Keratinocyte (primary cell): Measurements from ENCODE around the gene MLLT6. TPM values are rescaled to one million over a fixed set of nuclear protein-coding genes. Genes with fewer than 3 reads are reported as not detected.

ENCODE experiments used
- DNase-seq: peaks from one replicate; pipeline ENCODE4 v3.0.0-alpha.2; 2011; ENCODE audit warnings: low read depth, missing footprints, low spot score
- FAIRE-seq: peaks from 2 replicates; lab custom pipeline; 2011; peaks lifted over from hg19 to GRCh38; lab: Jason Lieb, UNC
- H2AFZ ChIP-seq: 2 replicates; pipeline ENCODE4 v1.6.0; 2012; ENCODE audit warnings: low read length, control low read depth, inconsistent platforms; ENCODE audit not compliant: control insufficient read depth
- H3K27ac ChIP-seq: 2 replicates; pipeline ENCODE4 v1.5.1; 2011; ENCODE audit warnings: low read length; ENCODE audit not compliant: control insufficient read depth, insufficient read depth
- H3K27me3 ChIP-seq: 3 replicates; pipeline ENCODE4 v1.6.0; 2011; ENCODE audit warnings: low read length; ENCODE audit not compliant: control insufficient read depth, insufficient read depth; ENCODE audit errors: extremely low read depth
- H3K36me3 ChIP-seq, 2 experiments: 2 replicates in 1 of 2; 3 replicates in 1 of 2; pipeline ENCODE4 v1.5.1; 2011; ENCODE audit warnings: low read length in 2 of 2, mild to moderate bottlenecking in 1 of 2; ENCODE audit not compliant: control insufficient read depth in 2 of 2, insufficient read depth in 2 of 2; ENCODE audit errors: extremely low read depth in 1 of 2
- H3K4me1 ChIP-seq: 3 replicates; pipeline ENCODE4 v1.5.1; 2011; ENCODE audit warnings: low read length; ENCODE audit not compliant: control insufficient read depth, insufficient read depth; ENCODE audit errors: extremely low read depth
- H3K4me2 ChIP-seq: 3 replicates; pipeline ENCODE4 v1.6.0; 2011; ENCODE audit warnings: low read depth, low read length; ENCODE audit not compliant: control insufficient read depth, insufficient read depth; ENCODE audit errors: extremely low read depth
- H3K4me3 ChIP-seq, 3 experiments: fragments of 200-600 bp in 1 of 3; sonication (generic) in 1 of 3; 2 replicates in 2 of 3; 3 replicates in 1 of 3; pipeline ENCODE4 v1.5.1; 2011 to 2016; ENCODE audit warnings: low read length in 3 of 3, mild to moderate bottlenecking in 3 of 3, control low read depth in 2 of 3, inconsistent platforms in 1 of 3, low read depth in 1 of 3, mixed read lengths in 1 of 3, mixed run types in 1 of 3, moderate library complexity in 1 of 3; ENCODE audit not compliant: control insufficient read depth in 2 of 3, insufficient read depth in 2 of 3; ENCODE audit errors: extremely low read depth in 1 of 3
- H3K79me2 ChIP-seq: 2 replicates; pipeline ENCODE4 v1.6.0; 2012; ENCODE audit warnings: low read length; ENCODE audit not compliant: control insufficient read depth, insufficient read depth
- H3K9ac ChIP-seq: 3 replicates; pipeline ENCODE4 v1.6.0; 2011; ENCODE audit warnings: low read length; ENCODE audit not compliant: control insufficient read depth, insufficient read depth; ENCODE audit errors: extremely low read depth
- H3K9me1 ChIP-seq: 3 replicates; pipeline ENCODE4 v1.6.0; 2011; ENCODE audit warnings: low read length; ENCODE audit not compliant: control insufficient read depth, insufficient read depth; ENCODE audit errors: extremely low read depth
- H3K9me3 ChIP-seq: 2 replicates; pipeline ENCODE4 v1.5.1; 2012; ENCODE audit warnings: low read depth, low read length; ENCODE audit not compliant: control insufficient read depth
- H4K20me1 ChIP-seq: 3 replicates; pipeline ENCODE4 v1.6.0; 2011; ENCODE audit warnings: low read length; ENCODE audit not compliant: control insufficient read depth, insufficient read depth; ENCODE audit errors: extremely low read depth
- EZH2 ChIP-seq: IDR thresholded peaks from one replicate; pipeline ENCODE4 v1.6.1; 2012; ENCODE audit warnings: inconsistent platforms, mild to moderate bottlenecking, low read length, moderate library complexity
- dilution Hi-C: fragments of 300-500 bp; cut with MboI; formaldehyde crosslinking; loops from one replicate; pipeline ENCODE4 v1.7.0; 2020; ENCODE audit warnings: low sequenced_read_pairs; ENCODE audit not compliant: extremely low pct_ligation_motif_present
- polyA plus RNA-seq, 5 experiments: library from polyadenylated mRNA; depleted of rRNA in 3 of 5; stranded (reverse) in 3 of 5; stranded (forward) in 1 of 5; unstranded in 1 of 5; fragments of >200 nt; gene quantifications; 1 replicate in 1 of 5; 2 replicates in 3 of 5; 3 replicates in 1 of 5; pipeline versions ENCODE4 v1.2.1 to v1.2.3, GENCODE V29; 2011 to 2012; ENCODE audit warnings: missing spikeins in 2 of 5, low read depth in 1 of 5, low replicate concordance in 1 of 5
- TF ChIP-seq, protein P1 (sequence below), 3 experiments: IDR thresholded peaks in 1 of 3; conservative IDR thresholded peaks in 1 of 3; optimal IDR thresholded peaks in 1 of 3; 2 replicates in 2 of 3; 3 replicates in 1 of 3; pipeline versions ENCODE3 to v1.5.1; 2011; ENCODE audit warnings: low read length in 3 of 3, mild to moderate bottlenecking in 3 of 3, moderate library complexity in 2 of 3, control low read depth in 1 of 3, inconsistent platforms in 1 of 3; ENCODE audit not compliant: insufficient read depth in 2 of 3; ENCODE audit errors: extremely low read depth in 1 of 3

The MLLT6 gene
- polyA plus RNA-seq, 1 donor (not counting 4 experiments of a cell fraction or from before 2014, with no cell fraction given) = 17.4 TPM

DNA sequence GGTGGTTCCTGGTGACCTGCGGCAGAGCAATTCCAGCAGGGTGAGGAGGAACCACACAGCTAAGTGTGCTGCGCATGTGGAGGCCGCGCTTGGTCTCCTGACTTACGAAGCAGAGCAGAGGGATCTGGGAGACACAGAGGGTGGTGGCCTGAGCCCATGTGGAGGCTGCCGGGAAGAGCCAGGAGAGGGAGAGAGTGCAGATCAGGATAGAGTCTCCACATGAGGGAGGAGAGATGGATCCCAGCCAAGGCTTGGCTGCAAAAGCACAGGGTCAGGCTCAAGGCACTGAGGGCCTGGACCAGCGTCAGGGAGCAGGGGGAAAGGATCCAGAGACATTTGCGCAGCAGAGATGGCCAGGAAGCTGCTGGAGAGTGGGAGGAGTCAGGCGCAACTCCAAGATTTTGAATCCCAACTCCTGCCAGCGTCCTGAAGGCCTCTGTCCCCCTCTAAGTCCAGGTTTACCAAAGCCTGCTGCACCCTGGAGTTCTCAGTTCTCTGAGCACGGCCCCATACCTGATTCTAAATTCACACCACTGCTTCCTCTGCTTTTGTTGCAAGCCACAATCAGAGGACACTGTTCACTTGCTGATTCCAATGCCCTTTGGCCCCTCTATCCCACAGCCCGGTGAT lies 11.3 kb upstream of the MLLT6 start:
- no peak overlapping the region for H3K9ac ChIP-seq
- no peak overlapping the region for H2AFZ ChIP-seq
- no peaks in the 10 kb centered on the region for H3K4me1 ChIP-seq
- H3K9me1 ChIP-seq = no peaks in the 10 kb centered on the region
- no peaks in the 10 kb centered on the region for H4K20me1 ChIP-seq
- H3K27ac ChIP-seq = no peak overlapping the region
- no peak overlapping the region for H3K4me3 ChIP-seq
- dilution Hi-C loops = no loop called here
- no peaks in the 10 kb centered on the region for H3K9me3 ChIP-seq
- H3K4me2 ChIP-seq = no peak overlapping the region
- H3K79me2 ChIP-seq = no peaks in the 10 kb centered on the region
- peaks cover 3% of the 10 kb centered on the region for H3K27me3 ChIP-seq
- FAIRE-seq = no peak
- TF ChIP-seq, protein P1, sequence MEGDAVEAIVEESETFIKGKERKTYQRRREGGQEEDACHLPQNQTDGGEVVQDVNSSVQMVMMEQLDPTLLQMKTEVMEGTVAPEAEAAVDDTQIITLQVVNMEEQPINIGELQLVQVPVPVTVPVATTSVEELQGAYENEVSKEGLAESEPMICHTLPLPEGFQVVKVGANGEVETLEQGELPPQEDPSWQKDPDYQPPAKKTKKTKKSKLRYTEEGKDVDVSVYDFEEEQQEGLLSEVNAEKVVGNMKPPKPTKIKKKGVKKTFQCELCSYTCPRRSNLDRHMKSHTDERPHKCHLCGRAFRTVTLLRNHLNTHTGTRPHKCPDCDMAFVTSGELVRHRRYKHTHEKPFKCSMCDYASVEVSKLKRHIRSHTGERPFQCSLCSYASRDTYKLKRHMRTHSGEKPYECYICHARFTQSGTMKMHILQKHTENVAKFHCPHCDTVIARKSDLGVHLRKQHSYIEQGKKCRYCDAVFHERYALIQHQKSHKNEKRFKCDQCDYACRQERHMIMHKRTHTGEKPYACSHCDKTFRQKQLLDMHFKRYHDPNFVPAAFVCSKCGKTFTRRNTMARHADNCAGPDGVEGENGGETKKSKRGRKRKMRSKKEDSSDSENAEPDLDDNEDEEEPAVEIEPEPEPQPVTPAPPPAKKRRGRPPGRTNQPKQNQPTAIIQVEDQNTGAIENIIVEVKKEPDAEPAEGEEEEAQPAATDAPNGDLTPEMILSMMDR (optimal IDR thresholded peaks at IDR 0.05 in 1 of 3, IDR thresholded peaks at IDR 0.05 in 1 of 3, conservative IDR thresholded peaks at IDR 0.05 in 1 of 3; ENCODE audit: extremely low read depth in 1 of 3, insufficient read depth in 2 of 3, low read length in 3 of 3) = no peak
- TF ChIP-seq EZH2 = no peak
- no peaks in the 10 kb centered on the region for H3K36me3 ChIP-seq
- no peak for DNase-seq

DNA sequence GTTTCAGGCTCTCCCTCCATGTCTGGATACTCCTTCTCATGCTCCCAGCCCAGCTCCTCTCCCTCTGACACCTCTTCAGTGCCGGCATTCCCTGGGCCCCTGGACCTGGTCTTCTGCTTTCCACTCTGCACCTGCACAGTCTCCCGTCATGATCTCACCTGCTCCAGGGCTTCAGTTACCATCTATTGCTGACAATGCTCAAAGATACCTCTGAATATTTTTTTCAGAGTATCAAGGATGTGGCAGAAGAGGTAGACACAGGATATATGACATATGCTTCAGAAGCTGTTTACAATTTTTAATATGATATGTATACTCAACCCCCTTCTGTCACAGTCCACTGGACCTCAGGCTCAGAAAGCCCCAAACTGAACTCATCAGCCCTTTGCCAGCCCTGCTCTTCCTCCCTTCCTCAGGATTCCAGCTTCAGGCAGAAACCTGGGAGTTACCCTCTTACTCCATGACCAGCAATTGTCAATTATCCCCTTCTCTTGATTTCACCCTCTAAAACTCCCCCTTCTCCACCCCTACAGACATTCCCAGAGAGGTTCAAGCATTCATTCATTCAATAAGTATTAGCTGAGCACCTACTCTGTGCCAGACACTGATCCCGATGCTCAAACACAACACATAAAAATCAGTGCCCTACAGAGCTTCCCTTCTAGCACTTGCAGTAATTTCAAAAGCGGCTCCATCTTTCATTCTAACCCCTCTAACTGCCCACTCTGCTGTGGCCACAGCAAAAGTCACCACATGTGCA lies 7.8 kb upstream of the MLLT6 start:
- peaks cover 15% of the 10 kb centered on the region for H3K4me1 ChIP-seq
- H3K4me3 ChIP-seq = no peak overlapping the region
- dilution Hi-C loops = no loop called here
- H3K79me2 ChIP-seq = no peaks in the 10 kb centered on the region
- H3K36me3 ChIP-seq = no peaks in the 10 kb centered on the region
- H3K27me3 ChIP-seq = peaks cover 3% of the 10 kb centered on the region
- no peaks in the 10 kb centered on the region for H3K9me1 ChIP-seq
- H2AFZ ChIP-seq = no peak overlapping the region
- TF ChIP-seq EZH2 = no peak
- TF ChIP-seq, protein P1 (optimal IDR thresholded peaks at IDR 0.05 in 1 of 3, IDR thresholded peaks at IDR 0.05 in 1 of 3, conservative IDR thresholded peaks at IDR 0.05 in 1 of 3; ENCODE audit: extremely low read depth in 1 of 3, insufficient read depth in 2 of 3, low read length in 3 of 3) = no peak
- no peak for DNase-seq
- H3K9me3 ChIP-seq = no peaks in the 10 kb centered on the region
- FAIRE-seq = no peak
- no peak overlapping the region for H3K4me2 ChIP-seq
- H4K20me1 ChIP-seq = no peaks in the 10 kb centered on the region
- H3K9ac ChIP-seq = no peak overlapping the region
- no peak overlapping the region for H3K27ac ChIP-seq
